ENCODE results near the gene PPFIA4. TPM values are rescaled to one million over a fixed set of nuclear protein-coding genes. Genes with fewer than 3 reads are reported as not detected.

The PPFIA4 gene
- total and polyA plus RNA-seq, 2 of the 4 experiments (the other 2 are of a cell fraction) = 5.4 to 13.7 TPM

GRCh38 chr1:203054642-203055041 lies 28.4 kb downstream of the PPFIA4 start:
- Histone ChIP-seq H4K5ac (ENCODE audit: low read depth, low read length) (no peak overlapping the region), H2BK120ac (ENCODE audit: low read depth, low read length) (no peak overlapping the region), H3K4me2 (ENCODE audit: low read depth, low read length) (no peak overlapping the region), H3K79me1 (ENCODE audit: low read depth in 1 of 2, low read length in 2 of 2) (no peaks in the 10 kb centered on the region), H2AK9ac (replicated peaks; ENCODE audit: low read depth, low read length, poor library complexity) (no peak overlapping the region), H3K36me3 (ENCODE audit: control insufficient read depth, insufficient read depth, low read length) (peaks cover 18% of the 10 kb centered on the region), H3K27me3 (ENCODE audit: control insufficient read depth, insufficient read depth, low read length) (peaks cover 3% of the 10 kb centered on the region; the same call in 1 of the 2 replicates), H3K4ac (ENCODE audit: low read depth, low read length) (no peak overlapping the region), H3K4me1 (ENCODE audit: control insufficient read depth, insufficient read depth, low read length) (peaks cover 3% of the 10 kb centered on the region; the same call in 1 of the 2 replicates), H3K4me3 (ENCODE audit: insufficient read depth, low read depth, low read length) (no peak overlapping the region), H4K20me1 (ENCODE audit: insufficient read depth, low read length) (no peaks in the 10 kb centered on the region), H3K27ac (ENCODE audit: insufficient read depth, low read length) (no peak overlapping the region), H3K9me1 (ENCODE audit: insufficient read depth, low read length) (no peaks in the 10 kb centered on the region), H2BK15ac (ENCODE audit: low read depth, low read length) (no peak overlapping the region), H3K9ac (ENCODE audit: low read depth, low read length) (no peak overlapping the region), H2BK5ac (ENCODE audit: low read depth, low read length, poor library complexity, severe bottlenecking) (no peak overlapping the region), H3K56ac (ENCODE audit: extremely low read depth, insufficient read depth, low read length) (no peak overlapping the region), H3K9me3 (ENCODE audit: control insufficient read depth, insufficient read depth, low read length) (no peaks in the 10 kb centered on the region), H3K14ac (replicated peaks; ENCODE audit: low read depth, low read length) (no peak overlapping the region), H3K23ac (ENCODE audit: low read depth, low read length) (no peak overlapping the region), H2AK5ac (ENCODE audit: low read depth, low read length) (no peak overlapping the region), H4K8ac (ENCODE audit: low read depth in 2 of 2, low read length in 2 of 2) (no peak overlapping the region), H2BK20ac (ENCODE audit: low read depth, low read length) (no peak overlapping the region), H4K91ac (ENCODE audit: insufficient read depth, low read depth, low read length) (no peak overlapping the region), H2AFZ (replicated peaks; ENCODE audit: low read length, poor library complexity) (no peak overlapping the region), H3K18ac (ENCODE audit: low read depth, low read length) (no peak overlapping the region)
- dilution Hi-C loops (cut with HindIII; ENCODE audit: low sequenced_read_pairs, unreplicated experiment) (no loop called here), in situ Hi-C loops (cut with MboI; ENCODE audit: low sequenced_read_pairs) (no loop called here), intact Hi-C loops (cut with micrococcal nuclease) (no loop called here)
- ATAC-seq (ENCODE audit: low read depth) = no peak
- BruUV-seq (replicated peaks) = no TSS peak
- CTCF ChIA-PET = no interaction called here
- 100% methylated on average over 1 of the region's 5 CpGs; no CpG with 5 or more reads in 1 of the 2 experiments for WGBS, 2 experiments (ENCODE audit: extremely low coverage in 2 of 2, insufficient read length in 1 of 2)
- no peak for TF ChIP-seq BHLHE40 (IDR thresholded peaks at IDR 0.05; ENCODE audit: low read depth, low read length)
- no peak for TF ChIP-seq NFE2L2 (IDR thresholded peaks at IDR 0.05; ENCODE audit: low read depth, low read length)
- no peak for TF ChIP-seq ELK1 (IDR thresholded peaks at IDR 0.05; ENCODE audit: borderline replicate concordance, low read depth, low read length)
- no peak for TF ChIP-seq FOS (IDR thresholded peaks at IDR 0.05; ENCODE audit: low read depth, low read length)
- no peak for TF ChIP-seq MXI1 (IDR thresholded peaks at IDR 0.05; ENCODE audit: borderline replicate concordance, low read depth, low read length)
- TF ChIP-seq RFX5 (IDR thresholded peaks at IDR 0.05; ENCODE audit: low read depth, low read length) = no peak
- TF ChIP-seq CHD1 (IDR thresholded peaks at IDR 0.05; ENCODE audit: low read depth, low read length) = no peak
- POLR2A ChIA-PET (ENCODE audit: unreplicated experiment) = no interaction called here
- DNase-seq = no peak
